DOHH2 (cell line): ENCODE measurements around the gene PMAIP1.

Experiments
- H3F3A ChIP-seq: fragments of 200-600 bp; sonication (generic), shearing (Covaris generic); 2 replicates; pipeline ENCODE4 v1.6.0; 2016; ENCODE audit warnings: antibody characterized with exemption, mild to moderate bottlenecking; ENCODE audit not compliant: control insufficient read depth, insufficient read depth
- H3K27ac ChIP-seq: fragments of 200-600 bp; sonication (generic); 2 replicates; pipeline ENCODE4 v1.5.1; 2014; ENCODE audit warnings: low read depth, mild to moderate bottlenecking, low read length, moderate library complexity
- H3K27me3 ChIP-seq: fragments of 200-600 bp; sonication (generic); 2 replicates; pipeline ENCODE4 v1.6.1; 2014; ENCODE audit warnings: mild to moderate bottlenecking, low read length, mixed read lengths; ENCODE audit not compliant: control insufficient read depth
- H3K36me3 ChIP-seq: fragments of 200-600 bp; sonication (generic); 2 replicates; pipeline ENCODE4 v1.6.1; 2014; ENCODE audit warnings: mild to moderate bottlenecking, low read length, moderate library complexity, mixed read lengths; ENCODE audit not compliant: control insufficient read depth
- H3K4me1 ChIP-seq: fragments of 200-600 bp; sonication (generic); 2 replicates; pipeline ENCODE4 v1.6.1; 2014; ENCODE audit warnings: mild to moderate bottlenecking, low read length, mixed read lengths; ENCODE audit not compliant: control insufficient read depth
- H3K4me2 ChIP-seq: fragments of 200-600 bp; sonication (generic); 2 replicates; pipeline ENCODE4 v1.6.0; 2014; ENCODE audit warnings: mild to moderate bottlenecking, low read length, moderate library complexity
- H3K4me3 ChIP-seq: fragments of 200-600 bp; sonication (generic); 2 replicates; pipeline ENCODE4 v1.5.1; 2014; ENCODE audit warnings: mild to moderate bottlenecking, low read length, mixed read lengths
- H3K79me2 ChIP-seq: fragments of 200-600 bp; sonication (generic); 2 replicates; pipeline ENCODE4 v1.6.1; 2014; ENCODE audit warnings: mild to moderate bottlenecking, low read length, mixed read lengths; ENCODE audit not compliant: control insufficient read depth
- H3K9me2 ChIP-seq: fragments of 200-600 bp; sonication (generic); replicated peaks from 2 replicates; pipeline ENCODE4 v1.6.1; 2014; ENCODE audit warnings: mild to moderate bottlenecking, low read length, mixed read lengths; ENCODE audit not compliant: control insufficient read depth
- H3K9me3 ChIP-seq: fragments of 200-600 bp; sonication (generic); 2 replicates; pipeline ENCODE4 v1.6.1; 2014; ENCODE audit warnings: antibody characterized with exemption, low read length, mixed read lengths; ENCODE audit not compliant: control insufficient read depth, insufficient read depth
- H4K20me1 ChIP-seq: fragments of 200-600 bp; sonication (generic); 2 replicates; pipeline ENCODE4 v1.6.0; 2014; ENCODE audit warnings: low read depth, mild to moderate bottlenecking, antibody characterized with exemption, low read length, moderate library complexity; ENCODE audit not compliant: control insufficient read depth, insufficient read depth
- CTCF ChIP-seq: fragments of 200-600 bp; sonication (generic); IDR thresholded peaks from one replicate; pipeline ENCODE4 v1.5.1; 2014; ENCODE audit warnings: antibody characterized with exemption, mild to moderate bottlenecking, low read depth, low read length; ENCODE audit not compliant: poor library complexity, severe bottlenecking
- EZH2phosphoT487 ChIP-seq: fragments of 200-600 bp; sonication (generic); IDR thresholded peaks from 2 replicates; pipeline ENCODE4 v1.6.1; 2017; ENCODE audit warnings: borderline replicate concordance, mild to moderate bottlenecking, antibody characterized with exemption, low read length, moderate library complexity, mixed read lengths

The PMAIP1 gene

GRCh38 chr18:59906203-59906602 is 6.4 kb downstream of the PMAIP1 start:
- Histone ChIP-seq H3K27ac (no peak overlapping the region), H4K20me1 (peaks cover 19% of the 10 kb centered on the region), H3K9me2 (no peaks in the 10 kb centered on the region), H3K79me2 (peaks cover 35% of the 10 kb centered on the region), H3K27me3 (no peaks in the 10 kb centered on the region), H3K4me3 (peak overlapping the region; percentile 52; the same call in 1 of the 2 replicates), H3K9me3 (no peaks in the 10 kb centered on the region), H3K36me3 (peaks cover 43% of the 10 kb centered on the region), H3K4me1 (peaks cover 74% of the 10 kb centered on the region), H3K4me2 (peak overlapping the region; percentile 72), H3F3A (peaks cover 50% of the 10 kb centered on the region)
- no peak for TF ChIP-seq EZH2phosphoT487
- TF ChIP-seq CTCF, result no peak

- Histone ChIP-seq H3K36me3 (peaks cover 34% of the 10 kb centered on the region), H3K9me3 (no peaks in the 10 kb centered on the region), H3K27me3 (no peaks in the 10 kb centered on the region), H3K79me2 (peaks cover 25% of the 10 kb centered on the region), H3F3A (peaks cover 44% of the 10 kb centered on the region), H4K20me1 (peaks cover 10% of the 10 kb centered on the region), H3K9me2 (no peaks in the 10 kb centered on the region), H3K4me2 (peak overlapping the region; percentile 72), H3K4me1 (peaks cover 82% of the 10 kb centered on the region), H3K4me3 (peak overlapping the region; percentile 52), H3K27ac (peak overlapping the region; percentile 53)
- TF ChIP-seq CTCF (no peak), EZH2phosphoT487 (no peak)
These were observed 7.4 kb downstream of the PMAIP1 start for GRCh38 chr18:59907172-59907571.

GRCh38 chr18:59907660-59908059 is 7.9 kb downstream of the PMAIP1 start:
- TF ChIP-seq EZH2phosphoT487, result no peak
- no peaks in the 10 kb centered on the region for H3K27me3 ChIP-seq
- H4K20me1 ChIP-seq, result peaks cover 5% of the 10 kb centered on the region
- peaks cover 29% of the 10 kb centered on the region for H3K36me3 ChIP-seq
- peak overlapping the region; percentile 72 for H3K4me2 ChIP-seq
- peaks cover 20% of the 10 kb centered on the region for H3K79me2 ChIP-seq
- peak overlapping the region; percentile 53 for H3K27ac ChIP-seq
- no peaks in the 10 kb centered on the region for H3K9me3 ChIP-seq
- H3K9me2 ChIP-seq, result no peaks in the 10 kb centered on the region
- peak overlapping the region; percentile 52 for H3K4me3 ChIP-seq
- peaks cover 40% of the 10 kb centered on the region for H3F3A ChIP-seq
- H3K4me1 ChIP-seq, result peaks cover 81% of the 10 kb centered on the region

- H3K4me3 ChIP-seq, result no peak overlapping the region
These were observed 9.0 kb downstream of the PMAIP1 start for GRCh38 chr18:59908799-59909198.

More at GRCh38 chr18:59908799-59909198, 9.0 kb downstream of the PMAIP1 start:
- peaks cover 75% of the 10 kb centered on the region for H3K4me1 ChIP-seq
- no peaks in the 10 kb centered on the region for H3K27me3 ChIP-seq
- TF ChIP-seq CTCF (no peak), EZH2phosphoT487 (no peak)
- no peak overlapping the region for H3K4me2 ChIP-seq
- H3K27ac ChIP-seq, result no peak overlapping the region
- no peaks in the 10 kb centered on the region for H3K9me3 ChIP-seq
- peaks cover 17% of the 10 kb centered on the region for H3K36me3 ChIP-seq
- no peaks in the 10 kb centered on the region for H3K9me2 ChIP-seq
- peaks cover 29% of the 10 kb centered on the region for H3F3A ChIP-seq
- no peaks in the 10 kb centered on the region for H4K20me1 ChIP-seq
- H3K79me2 ChIP-seq, result peaks cover 10% of the 10 kb centered on the region
